ENCODE data around the gene GPAM.
"Not testable (repeated sequence)": the region's sequence is repeated elsewhere in the genome, so short reads cannot be mapped to it uniquely, and the experiment has no call there.

- not testable (repeated sequence) for TF ChIP-seq SIN3A (IDR thresholded peaks at IDR 0.05; ENCODE audit: borderline replicate concordance, low read depth, low read length); EZH2phosphoT487 (IDR thresholded peaks at IDR 0.05; ENCODE audit: borderline replicate concordance, low read depth); NFIC (IDR thresholded peaks at IDR 0.05; ENCODE audit: borderline replicate concordance)
- TF ChIP-seq, protein P1, sequence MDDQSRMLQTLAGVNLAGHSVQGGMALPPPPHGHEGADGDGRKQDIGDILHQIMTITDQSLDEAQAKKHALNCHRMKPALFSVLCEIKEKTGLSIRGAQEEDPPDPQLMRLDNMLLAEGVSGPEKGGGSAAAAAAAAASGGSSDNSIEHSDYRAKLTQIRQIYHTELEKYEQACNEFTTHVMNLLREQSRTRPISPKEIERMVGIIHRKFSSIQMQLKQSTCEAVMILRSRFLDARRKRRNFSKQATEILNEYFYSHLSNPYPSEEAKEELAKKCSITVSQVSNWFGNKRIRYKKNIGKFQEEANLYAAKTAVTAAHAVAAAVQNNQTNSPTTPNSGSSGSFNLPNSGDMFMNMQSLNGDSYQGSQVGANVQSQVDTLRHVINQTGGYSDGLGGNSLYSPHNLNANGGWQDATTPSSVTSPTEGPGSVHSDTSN (IDR thresholded peaks at IDR 0.05): not testable (repeated sequence)
- TF ChIP-seq, protein P2, sequence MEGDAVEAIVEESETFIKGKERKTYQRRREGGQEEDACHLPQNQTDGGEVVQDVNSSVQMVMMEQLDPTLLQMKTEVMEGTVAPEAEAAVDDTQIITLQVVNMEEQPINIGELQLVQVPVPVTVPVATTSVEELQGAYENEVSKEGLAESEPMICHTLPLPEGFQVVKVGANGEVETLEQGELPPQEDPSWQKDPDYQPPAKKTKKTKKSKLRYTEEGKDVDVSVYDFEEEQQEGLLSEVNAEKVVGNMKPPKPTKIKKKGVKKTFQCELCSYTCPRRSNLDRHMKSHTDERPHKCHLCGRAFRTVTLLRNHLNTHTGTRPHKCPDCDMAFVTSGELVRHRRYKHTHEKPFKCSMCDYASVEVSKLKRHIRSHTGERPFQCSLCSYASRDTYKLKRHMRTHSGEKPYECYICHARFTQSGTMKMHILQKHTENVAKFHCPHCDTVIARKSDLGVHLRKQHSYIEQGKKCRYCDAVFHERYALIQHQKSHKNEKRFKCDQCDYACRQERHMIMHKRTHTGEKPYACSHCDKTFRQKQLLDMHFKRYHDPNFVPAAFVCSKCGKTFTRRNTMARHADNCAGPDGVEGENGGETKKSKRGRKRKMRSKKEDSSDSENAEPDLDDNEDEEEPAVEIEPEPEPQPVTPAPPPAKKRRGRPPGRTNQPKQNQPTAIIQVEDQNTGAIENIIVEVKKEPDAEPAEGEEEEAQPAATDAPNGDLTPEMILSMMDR (IDR thresholded peaks at IDR 0.05): not testable (repeated sequence)
Observed at GRCh38 chr10:112197662-112198061, 14.1 kb upstream of the GPAM start.

All from SK-N-SH (cell line).